PC-3 (cell line): ENCODE data around the gene CYB561D2.

ENCODE experiments used
- CTCF ChIP-seq: fragments of 300-600 bp; sonication (generic); conservative IDR thresholded peaks from 2 replicates; pipeline ENCODE4 v1.5.1; 2017; ENCODE audit warnings: antibody characterized with exemption, low read depth, mild to moderate bottlenecking, low read length
- EZH2 ChIP-seq: fragments of 300-600 bp; sonication (generic); IDR thresholded peaks from one replicate; pipeline ENCODE4 v1.6.1; 2017; ENCODE audit warnings: antibody characterized with exemption, mild to moderate bottlenecking, low read length; ENCODE audit not compliant: unreplicated experiment
- EZH2phosphoT487 ChIP-seq: fragments of 300-600 bp; sonication (generic); IDR thresholded peaks from 2 replicates; pipeline ENCODE4 v1.6.1; 2018; ENCODE audit warnings: mild to moderate bottlenecking, antibody characterized with exemption, low read length, borderline replicate concordance

DNA sequence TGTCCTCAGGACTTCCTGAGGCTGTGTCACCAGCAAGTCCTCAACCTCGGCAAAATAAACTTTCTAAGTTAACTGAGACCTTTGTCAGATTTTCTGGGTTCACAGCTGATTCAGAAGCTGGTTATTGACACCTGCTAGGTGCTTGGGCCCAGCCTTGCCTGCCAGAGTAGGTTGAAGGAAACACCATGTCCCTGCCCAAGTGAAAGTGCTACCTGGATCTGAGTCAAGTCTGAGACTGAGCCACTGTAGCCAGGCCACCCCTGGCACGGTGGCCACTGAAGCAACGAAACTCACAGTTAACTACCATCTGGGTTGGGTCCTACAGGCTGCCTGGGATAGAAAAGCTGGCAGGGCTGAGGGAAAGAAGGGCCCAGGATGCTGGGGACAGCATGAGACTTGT lies 36.3 kb upstream of the CYB561D2 start:
- no peak for TF ChIP-seq EZH2phosphoT487
- no peak for TF ChIP-seq CTCF
- no peak for TF ChIP-seq EZH2
